Esophagus muscularis mucosa (tissue), 3 donors: ENCODE results near the gene MSH4.

Source experiments
- POLR2A ChIP-seq: fragments of 450-650 bp; IDR thresholded peaks from one replicate; pipeline ENCODE4 v1.6.1; 2017; ENCODE audit warnings: antibody characterized with exemption, moderate library complexity, mild to moderate bottlenecking, low read depth
- POLR2AphosphoS5 ChIP-seq, 2 donors: sonication (generic); formaldehyde crosslinking; IDR thresholded peaks; one replicate each; pipeline ENCODE4 v1.6.1; 2017; ENCODE audit warnings: antibody characterized with exemption in 2 of 2
- TF ChIP-seq, protein P1 (sequence below), 3 experiments: fragments of 200-600 bp in 2 of 3; fragments of 450-650 bp in 1 of 3; sonication (generic) in 2 of 3; IDR thresholded peaks; one replicate each; pipeline ENCODE4 v1.5.1; 2017 to 2019; ENCODE audit warnings: antibody characterized with exemption in 3 of 3, mild to moderate bottlenecking in 2 of 3, moderate library complexity in 1 of 3

DNA sequence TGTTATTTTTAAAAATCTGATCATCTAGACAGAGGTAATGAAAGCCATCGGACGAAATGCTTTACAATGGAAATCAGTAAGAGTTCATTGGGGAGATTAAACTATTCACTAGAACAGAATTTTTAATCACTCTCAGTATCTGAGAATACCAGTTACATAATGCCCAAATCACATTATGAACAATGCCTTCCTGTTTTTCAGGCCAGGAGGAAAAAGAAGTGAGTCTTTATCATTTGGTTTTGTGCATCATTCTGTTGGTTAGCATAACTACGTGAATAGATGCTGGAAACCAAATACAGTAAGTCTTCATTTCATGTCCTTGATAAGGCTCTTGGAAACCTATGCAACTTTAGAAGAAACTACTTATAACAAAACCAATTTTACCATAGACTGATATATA is 153.5 kb downstream of the MSH4 start:
- TF ChIP-seq, protein P1, sequence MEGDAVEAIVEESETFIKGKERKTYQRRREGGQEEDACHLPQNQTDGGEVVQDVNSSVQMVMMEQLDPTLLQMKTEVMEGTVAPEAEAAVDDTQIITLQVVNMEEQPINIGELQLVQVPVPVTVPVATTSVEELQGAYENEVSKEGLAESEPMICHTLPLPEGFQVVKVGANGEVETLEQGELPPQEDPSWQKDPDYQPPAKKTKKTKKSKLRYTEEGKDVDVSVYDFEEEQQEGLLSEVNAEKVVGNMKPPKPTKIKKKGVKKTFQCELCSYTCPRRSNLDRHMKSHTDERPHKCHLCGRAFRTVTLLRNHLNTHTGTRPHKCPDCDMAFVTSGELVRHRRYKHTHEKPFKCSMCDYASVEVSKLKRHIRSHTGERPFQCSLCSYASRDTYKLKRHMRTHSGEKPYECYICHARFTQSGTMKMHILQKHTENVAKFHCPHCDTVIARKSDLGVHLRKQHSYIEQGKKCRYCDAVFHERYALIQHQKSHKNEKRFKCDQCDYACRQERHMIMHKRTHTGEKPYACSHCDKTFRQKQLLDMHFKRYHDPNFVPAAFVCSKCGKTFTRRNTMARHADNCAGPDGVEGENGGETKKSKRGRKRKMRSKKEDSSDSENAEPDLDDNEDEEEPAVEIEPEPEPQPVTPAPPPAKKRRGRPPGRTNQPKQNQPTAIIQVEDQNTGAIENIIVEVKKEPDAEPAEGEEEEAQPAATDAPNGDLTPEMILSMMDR (IDR thresholded peaks at IDR 0.05), result no peak
- TF ChIP-seq POLR2AphosphoS5 (IDR thresholded peaks at IDR 0.05) (no peak), POLR2A (no peak)
